OCI-LY3 (cell line): ENCODE measurements around the gene ADAMTS16.

Experiments
- CTCF ChIP-seq: fragments of 200-600, 300-600 bp; sonication (generic); IDR thresholded peaks from 2 replicates; pipeline ENCODE4 v1.5.1; 2014; ENCODE audit warnings: antibody characterized with exemption, low read length, low read depth
- EZH2phosphoT487 ChIP-seq: fragments of 200-600 bp; shearing (Covaris generic); IDR thresholded peaks from 2 replicates; pipeline ENCODE4 v1.6.1; 2018; ENCODE audit warnings: antibody characterized with exemption, mixed run types, low read depth

- TF ChIP-seq CTCF (no peak), EZH2phosphoT487 (no peak)
These were observed 7.3 kb upstream of the ADAMTS16 start for GRCh38 chr5:5132693-5133295.
